ENCODE data around the gene TMSB4X.
"Not testable (repeated sequence)": the region's sequence is repeated elsewhere in the genome, so short reads cannot be mapped to it uniquely, and the experiment has no call there.

Gene TMSB4X

GRCh38 chrX:12974796-12975669, at the start of gene TMSB4X:
Gene TMSB4X, plus strand, starts transcription at chrX:12975110.
- Histone ChIP-seq H3K9me3 (ENCODE audit: low read length) (no peaks in the 10 kb centered on the region), H3K4me3 (ENCODE audit: low read depth in 1 of 2, low read length in 2 of 2) (peak within 1 kb of the TSS; percentile 86 to 90), H3K36me3 (ENCODE audit: insufficient read depth, low read length) (no peaks in the 10 kb centered on the region), H3K4me1 (ENCODE audit: insufficient read depth, low read length) (no peaks in the 10 kb centered on the region), H3K9ac (ENCODE audit: low read length) (peak within 1 kb of the TSS; percentile 78), H3K27me3 (ENCODE audit: control insufficient read depth in 1 of 2, insufficient read depth in 2 of 2, low read length in 2 of 2) (peaks cover 0 to 7% of the 10 kb centered on the region in 2 donors), H3K27ac (ENCODE audit: low read depth, low read length) (peak within 1 kb of the TSS; percentile 88)

DNA sequence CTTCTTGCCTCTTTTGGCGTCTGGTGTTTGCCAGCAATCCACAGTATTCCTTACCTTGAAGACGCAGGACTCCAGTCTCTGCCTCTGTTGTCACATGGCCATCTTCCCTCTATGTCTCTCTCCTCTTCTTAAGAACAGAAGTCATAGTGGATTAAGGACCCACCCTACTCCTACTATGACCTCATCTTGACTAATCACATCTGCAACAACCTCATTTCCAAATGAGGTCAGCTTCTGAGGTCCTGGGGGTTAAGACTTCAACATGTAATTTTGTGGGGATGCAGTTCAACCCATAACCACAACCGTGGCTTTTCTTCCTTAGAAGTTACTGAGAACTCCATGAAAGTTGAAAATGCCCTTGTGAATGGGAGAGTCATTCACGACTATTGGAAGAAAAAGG, 45.2 kb upstream of the TMSB4X start:
- Histone ChIP-seq H3K4me1 (ENCODE audit: insufficient read depth, low read length) (no peaks in the 10 kb centered on the region), H3K27me3 (ENCODE audit: control insufficient read depth in 1 of 2, insufficient read depth in 2 of 2, low read length in 2 of 2) (no peaks in the 10 kb centered on the region), H3K9ac (ENCODE audit: low read length) (no peak overlapping the region), H3K9me3 (ENCODE audit: low read length) (no peaks in the 10 kb centered on the region), H3K27ac (ENCODE audit: low read depth, low read length) (no peak overlapping the region), H3K4me3 (ENCODE audit: low read depth in 1 of 2, low read length in 2 of 2) (no peak overlapping the region), H3K36me3 (ENCODE audit: insufficient read depth, low read length) (no peaks in the 10 kb centered on the region)

- Histone ChIP-seq H3K27me3 (ENCODE audit: control insufficient read depth in 1 of 2, insufficient read depth in 2 of 2, low read length in 2 of 2) (no peaks in the 10 kb centered on the region), H3K9ac (ENCODE audit: low read length) (no peak overlapping the region), H3K27ac (ENCODE audit: low read depth, low read length) (no peak overlapping the region), H3K9me3 (ENCODE audit: low read length) (no peaks in the 10 kb centered on the region), H3K4me3 (ENCODE audit: low read depth in 1 of 2, low read length in 2 of 2) (no peak overlapping the region), H3K4me1 (ENCODE audit: insufficient read depth, low read length) (no peaks in the 10 kb centered on the region), H3K36me3 (ENCODE audit: insufficient read depth, low read length) (no peaks in the 10 kb centered on the region)
Observed at GRCh38 chrX:12930150-12930549, 44.8 kb upstream of the TMSB4X start.

- H3K9me3 ChIP-seq (ENCODE audit: low read length): no peaks in the 10 kb centered on the region
- H3K36me3 ChIP-seq (ENCODE audit: insufficient read depth, low read length): no peaks in the 10 kb centered on the region
- no peak overlapping the region for H3K9ac ChIP-seq (ENCODE audit: low read length)
- H3K27ac ChIP-seq (ENCODE audit: low read depth, low read length): no peak overlapping the region
- no peaks in the 10 kb centered on the region for H3K4me1 ChIP-seq (ENCODE audit: insufficient read depth, low read length)
- H3K4me3 ChIP-seq (ENCODE audit: low read depth in 1 of 2, low read length in 2 of 2): no peak overlapping the region
- H3K27me3 ChIP-seq (ENCODE audit: control insufficient read depth in 1 of 2, insufficient read depth in 2 of 2, low read length in 2 of 2): no peaks in the 10 kb centered on the region
Observed at GRCh38 chrX:12932244-12932643, 42.7 kb upstream of the TMSB4X start.

- H3K36me3 ChIP-seq (ENCODE audit: insufficient read depth, low read length): no peaks in the 10 kb centered on the region
- no peaks in the 10 kb centered on the region for H3K27me3 ChIP-seq (ENCODE audit: control insufficient read depth in 1 of 2, insufficient read depth in 2 of 2, low read length in 2 of 2)
- H3K4me1 ChIP-seq (ENCODE audit: insufficient read depth, low read length): no peaks in the 10 kb centered on the region
- no peak overlapping the region for H3K9ac ChIP-seq (ENCODE audit: low read length)
- H3K27ac ChIP-seq (ENCODE audit: low read depth, low read length): no peak overlapping the region
- H3K9me3 ChIP-seq (ENCODE audit: low read length): no peaks in the 10 kb centered on the region
- H3K4me3 ChIP-seq (ENCODE audit: low read depth in 1 of 2, low read length in 2 of 2): no peak overlapping the region
Observed at GRCh38 chrX:12934850-12935249, 40.1 kb upstream of the TMSB4X start.

DNA sequence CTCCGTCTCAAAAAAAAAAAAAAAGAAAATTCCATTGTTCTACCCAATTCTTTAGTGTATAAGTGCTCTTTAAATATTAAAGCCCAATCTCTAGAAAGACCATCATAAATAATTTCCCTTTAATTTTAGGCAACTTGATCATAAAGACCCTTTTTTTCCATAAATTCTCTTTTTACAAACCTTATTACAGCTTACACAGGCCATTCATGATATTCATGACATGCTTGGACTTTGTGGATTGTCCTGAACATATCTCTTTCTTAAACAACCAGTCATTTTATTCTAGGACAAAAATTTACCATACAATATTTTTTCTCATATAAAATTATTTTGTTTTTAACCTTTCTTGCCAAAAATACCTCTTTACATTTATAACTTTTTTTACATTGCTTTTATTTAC, 38.0 kb upstream of the TMSB4X start:
- H3K4me3 ChIP-seq (ENCODE audit: low read depth in 1 of 2, low read length in 2 of 2): no peak overlapping the region
- no peaks in the 10 kb centered on the region for H3K36me3 ChIP-seq (ENCODE audit: insufficient read depth, low read length)
- H3K27me3 ChIP-seq (ENCODE audit: control insufficient read depth in 1 of 2, insufficient read depth in 2 of 2, low read length in 2 of 2): no peaks in the 10 kb centered on the region
- no peak overlapping the region for H3K9ac ChIP-seq (ENCODE audit: low read length)
- no peaks in the 10 kb centered on the region for H3K9me3 ChIP-seq (ENCODE audit: low read length)
- no peaks in the 10 kb centered on the region for H3K4me1 ChIP-seq (ENCODE audit: insufficient read depth, low read length)
- no peak overlapping the region for H3K27ac ChIP-seq (ENCODE audit: low read depth, low read length)

- not testable (repeated sequence) for H3K9me3 ChIP-seq (ENCODE audit: low read length); H3K36me3 ChIP-seq (ENCODE audit: insufficient read depth, low read length); H3K9ac ChIP-seq (ENCODE audit: low read length); H3K27ac ChIP-seq (ENCODE audit: low read depth, low read length); H3K4me3 ChIP-seq (ENCODE audit: low read depth in 1 of 2, low read length in 2 of 2); H3K4me1 ChIP-seq (ENCODE audit: insufficient read depth, low read length); H3K27me3 ChIP-seq (ENCODE audit: control insufficient read depth in 1 of 2, insufficient read depth in 2 of 2, low read length in 2 of 2)
Observed at GRCh38 chrX:12940471-12940870, 34.4 kb upstream of the TMSB4X start.

DNA sequence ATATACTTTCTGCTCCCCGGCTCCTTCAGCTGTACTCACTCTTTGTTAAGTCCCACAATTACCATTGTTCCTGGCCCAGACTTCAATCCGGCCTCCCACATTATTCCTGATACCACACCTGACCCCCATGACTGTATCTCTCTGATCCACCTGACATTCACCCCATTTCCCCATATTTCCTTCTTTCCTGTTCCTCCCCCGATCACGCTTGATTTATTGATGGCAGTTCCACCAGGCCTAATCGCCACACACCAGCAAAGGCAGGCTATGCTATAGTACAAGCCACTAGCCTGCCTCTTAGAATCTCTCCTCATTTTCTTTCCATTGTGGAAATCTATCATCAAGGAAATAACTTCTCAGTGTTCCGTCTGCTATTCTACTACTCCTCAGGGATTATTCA, 31.3 kb upstream of the TMSB4X start:
- not testable (repeated sequence) for H3K4me3 ChIP-seq (ENCODE audit: low read depth in 1 of 2, low read length in 2 of 2); H3K27ac ChIP-seq (ENCODE audit: low read depth, low read length); H3K9ac ChIP-seq (ENCODE audit: low read length); H3K4me1 ChIP-seq (ENCODE audit: insufficient read depth, low read length); H3K36me3 ChIP-seq (ENCODE audit: insufficient read depth, low read length); H3K9me3 ChIP-seq (ENCODE audit: low read length); H3K27me3 ChIP-seq (ENCODE audit: control insufficient read depth in 1 of 2, insufficient read depth in 2 of 2, low read length in 2 of 2)

GRCh38 chrX:12944452-12944851, 30.5 kb upstream of the TMSB4X start:
- not testable (repeated sequence) for H3K27ac ChIP-seq (ENCODE audit: low read depth, low read length); H3K9me3 ChIP-seq (ENCODE audit: low read length); H3K4me1 ChIP-seq (ENCODE audit: insufficient read depth, low read length); H3K27me3 ChIP-seq (ENCODE audit: control insufficient read depth in 1 of 2, insufficient read depth in 2 of 2, low read length in 2 of 2); H3K4me3 ChIP-seq (ENCODE audit: low read depth in 1 of 2, low read length in 2 of 2); H3K36me3 ChIP-seq (ENCODE audit: insufficient read depth, low read length); H3K9ac ChIP-seq (ENCODE audit: low read length)

DNA sequence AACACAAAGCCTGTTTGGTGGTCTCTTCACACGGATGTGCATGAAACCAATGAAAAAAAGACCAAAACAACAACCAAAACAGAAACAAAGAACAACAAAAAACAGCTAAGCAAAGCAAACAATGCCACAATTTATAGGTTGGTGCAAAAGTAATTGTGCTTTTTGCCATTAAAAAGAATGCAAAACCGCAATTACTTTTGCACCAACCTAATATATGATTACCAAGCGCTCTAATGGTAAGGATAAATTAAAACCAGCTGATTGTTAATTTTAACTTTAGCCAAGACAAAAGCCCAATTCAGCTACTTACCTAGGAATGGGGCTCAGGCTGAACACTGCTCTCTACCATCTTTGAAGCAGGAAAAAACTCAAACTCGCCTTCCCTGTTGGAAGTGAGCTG, 29.4 kb upstream of the TMSB4X start:
- no peaks in the 10 kb centered on the region for H3K9me3 ChIP-seq (ENCODE audit: low read length)
- H3K4me1 ChIP-seq (ENCODE audit: insufficient read depth, low read length): peaks cover 7% of the 10 kb centered on the region
- H3K4me3 ChIP-seq (ENCODE audit: low read depth in 1 of 2, low read length in 2 of 2): no peak overlapping the region
- H3K9ac ChIP-seq (ENCODE audit: low read length): no peak overlapping the region
- no peaks in the 10 kb centered on the region for H3K36me3 ChIP-seq (ENCODE audit: insufficient read depth, low read length)
- H3K27me3 ChIP-seq (ENCODE audit: control insufficient read depth in 1 of 2, insufficient read depth in 2 of 2, low read length in 2 of 2): no peaks in the 10 kb centered on the region
- H3K27ac ChIP-seq (ENCODE audit: low read depth, low read length): no peak overlapping the region

- Histone ChIP-seq H3K9ac (ENCODE audit: low read length) (no peak overlapping the region), H3K4me1 (ENCODE audit: insufficient read depth, low read length) (peaks cover 8% of the 10 kb centered on the region), H3K27me3 (ENCODE audit: control insufficient read depth in 1 of 2, insufficient read depth in 2 of 2, low read length in 2 of 2) (no peaks in the 10 kb centered on the region), H3K4me3 (ENCODE audit: low read depth in 1 of 2, low read length in 2 of 2) (no peak overlapping the region), H3K27ac (ENCODE audit: low read depth, low read length) (no peak overlapping the region), H3K9me3 (ENCODE audit: low read length) (no peaks in the 10 kb centered on the region), H3K36me3 (ENCODE audit: insufficient read depth, low read length) (no peaks in the 10 kb centered on the region)
Observed at GRCh38 chrX:12946406-12946805, 28.5 kb upstream of the TMSB4X start.
